Measurements from ENCODE around the gene IFNA16.
"Not testable (repeated sequence)": the region's sequence is repeated elsewhere in the genome, so short reads cannot be mapped to it uniquely, and the experiment has no call there.

- not testable (repeated sequence) for TF ChIP-seq CTCF, EP300, POLR2A, POLR2AphosphoS5 (IDR thresholded peaks at IDR 0.05)
Measured at GRCh38 chr9:21187487-21187886, 29.6 kb downstream of the IFNA16 start, which contains the start of gene IFNA4.
